Stimulated activated naive CD4-positive, alpha-beta T cell (primary cell): ENCODE measurements around the gene HS2ST1.

Source experiments
- DNase-seq, 6 experiments: peaks; one replicate each; lab custom pipeline; 2025; lab: John Stamatoyannopoulos, UW

Gene HS2ST1

DNA sequence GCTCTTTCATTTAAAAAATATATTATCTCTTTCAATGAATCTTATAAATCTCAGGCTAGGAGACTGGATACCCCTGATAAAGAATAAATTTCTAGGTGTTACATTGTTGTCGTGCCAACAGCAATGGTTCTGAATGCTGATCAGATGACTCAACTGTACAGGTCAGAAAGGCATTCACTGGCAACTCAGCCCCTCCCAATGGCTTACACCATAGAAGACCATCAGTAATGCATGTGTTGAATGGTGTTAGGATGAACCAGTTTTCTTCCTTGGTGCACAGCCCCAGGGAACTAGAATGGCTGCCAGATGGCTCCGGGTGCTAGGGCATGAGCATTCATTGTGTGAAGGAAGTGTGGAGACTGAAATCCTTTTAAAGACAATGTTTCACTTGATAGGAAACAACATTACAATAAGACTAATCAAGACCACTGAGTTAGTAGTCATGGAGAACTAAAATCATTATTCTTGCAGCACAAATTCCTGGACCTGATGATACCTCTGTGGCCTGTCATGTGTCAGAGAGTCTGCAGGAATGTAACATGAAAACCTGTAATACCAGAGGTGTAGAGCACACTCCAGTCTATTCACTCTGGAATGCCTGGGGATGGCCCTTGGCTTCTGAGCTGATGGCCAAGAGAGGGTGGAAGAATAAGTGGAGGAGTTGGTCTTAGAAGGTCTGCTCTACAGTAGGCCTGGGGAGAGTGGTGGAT, 226.6 kb downstream of the HS2ST1 start:
- DNase-seq: no peak

DNA sequence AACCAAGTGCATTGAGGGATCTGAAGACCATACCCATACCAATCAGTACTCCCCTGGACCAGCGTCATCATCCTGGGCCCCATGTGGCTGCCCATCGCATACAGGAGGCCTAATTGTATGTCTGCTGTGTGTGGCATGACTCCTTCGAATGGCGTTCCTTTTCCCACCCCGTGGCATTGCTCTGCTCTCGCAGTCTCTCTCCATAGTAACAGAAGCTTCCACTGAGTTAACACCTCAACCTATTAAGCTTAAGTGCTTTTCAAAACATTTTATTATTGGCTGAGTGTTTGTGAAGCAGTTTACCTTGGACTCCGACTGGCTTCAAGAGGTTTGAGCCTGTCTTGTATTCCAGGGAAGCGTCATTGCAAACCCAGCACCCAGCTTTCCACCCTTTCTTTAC, 227.1 kb downstream of the HS2ST1 start:
- DNase-seq: no peak

DNA sequence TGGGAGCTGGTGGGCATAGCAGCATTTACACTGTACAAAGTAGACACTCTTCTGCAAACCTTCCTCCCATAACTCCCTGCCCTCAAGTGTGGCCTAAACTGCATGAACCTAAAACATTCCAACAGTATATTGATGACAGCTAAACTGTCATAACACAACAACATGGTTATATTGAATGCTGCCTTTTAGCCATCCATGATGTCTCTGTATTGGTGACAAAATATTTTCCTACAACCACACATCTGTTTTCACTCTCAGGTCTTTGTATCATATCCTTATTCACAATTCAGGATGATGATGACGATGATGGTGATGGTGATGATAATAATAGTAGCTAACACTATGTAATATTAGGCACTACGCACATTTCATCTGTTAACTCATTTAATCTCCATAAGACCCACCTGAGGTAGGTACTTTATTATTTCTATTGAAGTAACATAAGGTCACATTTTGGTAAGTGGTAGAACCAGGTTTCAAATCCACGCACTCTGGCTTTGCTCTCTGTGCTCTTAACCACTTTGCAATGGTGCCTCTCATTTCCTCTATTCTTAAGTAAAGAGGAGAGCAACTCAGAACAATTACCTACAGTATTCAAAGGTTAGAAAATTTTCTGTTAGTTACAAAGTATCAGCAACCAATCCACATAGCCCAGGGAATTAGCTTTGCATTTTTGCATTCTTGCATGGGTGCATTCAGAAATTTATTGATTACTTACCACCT, 229.1 kb downstream of the HS2ST1 start:
- DNase-seq: no peak

DNA sequence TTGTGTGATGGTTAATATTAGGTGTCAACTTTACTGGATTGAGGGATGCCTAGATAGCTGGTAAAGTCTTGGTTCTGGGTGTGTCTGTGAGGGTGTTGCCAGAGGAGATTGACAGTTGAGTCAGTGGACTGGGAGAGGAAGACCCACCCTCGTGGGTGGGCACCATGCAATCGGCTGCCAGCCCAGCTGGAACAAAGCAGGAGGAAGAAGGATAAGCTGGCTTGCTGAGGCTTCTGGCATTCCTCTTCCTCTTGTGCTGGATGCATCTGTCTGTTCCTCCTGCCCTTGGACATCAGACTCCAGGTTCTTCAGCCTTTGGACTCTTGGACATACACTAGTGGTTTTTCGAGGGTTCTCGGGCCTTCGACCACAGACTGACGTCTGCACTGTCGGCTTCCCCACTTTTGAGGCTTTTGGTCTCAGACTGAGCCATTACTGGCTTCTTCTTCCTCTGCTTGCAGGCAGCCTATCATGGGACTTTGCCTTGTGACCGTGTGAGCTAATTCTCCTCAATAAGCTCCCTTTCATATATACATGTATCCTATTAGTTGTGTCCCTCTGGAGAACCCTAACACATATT, 230.0 kb downstream of the HS2ST1 start:
- DNase-seq: no peak

DNA sequence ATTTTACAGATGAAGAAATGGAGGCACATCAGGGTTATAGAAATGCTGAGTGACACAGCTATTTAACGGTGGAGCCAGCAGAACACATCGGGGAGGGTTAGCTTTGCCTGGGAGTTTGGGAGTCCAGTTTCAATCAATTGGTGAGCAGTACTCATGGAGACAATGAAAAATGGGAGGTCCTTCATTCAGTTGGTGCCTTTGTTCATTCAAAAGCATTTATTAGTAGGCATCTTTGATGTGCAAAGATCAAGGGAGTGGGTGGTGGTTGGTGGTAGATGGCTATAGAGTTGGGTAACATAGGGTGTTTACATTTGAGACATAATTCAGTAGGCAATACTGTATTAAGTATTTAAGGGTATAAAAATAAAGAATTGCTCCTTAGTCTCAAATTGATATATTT, 230.5 kb downstream of the HS2ST1 start:
- DNase-seq: no peak

DNA sequence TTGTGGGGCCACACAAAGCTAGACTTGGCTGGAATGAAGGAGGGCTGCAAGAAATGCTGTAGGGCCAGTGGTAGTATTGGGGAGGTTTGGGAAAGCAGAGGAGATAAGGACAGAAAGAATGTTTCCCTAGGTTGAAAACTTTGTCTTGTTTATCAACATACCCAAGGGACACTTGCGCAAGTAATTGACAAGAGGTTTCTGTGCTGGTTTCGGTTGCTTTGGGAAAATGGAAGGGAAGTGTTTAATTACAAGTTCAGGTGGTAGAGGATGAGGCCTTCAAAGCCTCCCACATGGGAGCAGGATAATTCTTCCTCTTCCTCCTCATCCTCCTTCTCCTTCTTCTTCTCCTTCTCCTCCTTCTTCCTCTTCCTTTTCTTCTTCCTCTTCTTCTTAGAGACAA, 232.1 kb downstream of the HS2ST1 start:
- DNase-seq: no peak

DNA sequence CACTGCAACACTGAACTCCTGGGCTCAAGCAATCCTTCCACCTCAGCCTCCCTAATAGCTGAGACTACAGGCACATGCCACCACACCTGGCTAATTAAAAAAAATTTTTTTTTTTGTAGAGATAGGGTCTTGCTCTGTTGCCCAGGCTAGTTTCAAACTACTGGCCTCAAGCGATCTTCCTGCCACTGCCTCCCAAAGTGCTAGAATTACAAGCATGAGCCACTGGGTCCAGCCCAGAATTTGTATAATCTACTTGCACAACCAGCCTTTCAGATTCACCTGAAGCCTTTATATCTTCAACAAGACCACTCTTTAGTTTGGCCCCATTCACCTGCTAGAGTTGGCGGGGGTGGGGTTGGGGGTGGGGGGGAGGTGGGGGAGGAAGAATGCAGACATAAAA, 232.6 kb downstream of the HS2ST1 start:
- no peak for DNase-seq

DNA sequence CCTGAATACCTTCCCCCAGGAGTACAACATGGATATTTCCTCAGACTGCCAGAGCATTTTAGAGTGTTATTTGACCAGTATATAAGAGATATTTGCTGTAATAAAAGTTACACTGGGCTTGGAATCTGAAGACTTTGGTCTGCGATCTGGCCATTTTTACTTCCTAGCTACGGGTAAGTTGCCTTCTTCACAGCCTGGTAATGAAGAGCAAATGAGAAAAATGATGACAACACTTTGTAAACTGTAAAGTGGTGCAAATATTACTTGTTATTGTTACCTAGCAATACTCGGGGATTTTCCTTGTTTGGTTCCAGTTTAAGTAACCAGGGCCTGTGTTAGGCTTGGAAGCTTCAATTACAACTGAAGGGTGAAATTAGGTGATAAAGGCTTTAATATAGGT, 233.4 kb downstream of the HS2ST1 start:
- DNase-seq: no peak

DNA sequence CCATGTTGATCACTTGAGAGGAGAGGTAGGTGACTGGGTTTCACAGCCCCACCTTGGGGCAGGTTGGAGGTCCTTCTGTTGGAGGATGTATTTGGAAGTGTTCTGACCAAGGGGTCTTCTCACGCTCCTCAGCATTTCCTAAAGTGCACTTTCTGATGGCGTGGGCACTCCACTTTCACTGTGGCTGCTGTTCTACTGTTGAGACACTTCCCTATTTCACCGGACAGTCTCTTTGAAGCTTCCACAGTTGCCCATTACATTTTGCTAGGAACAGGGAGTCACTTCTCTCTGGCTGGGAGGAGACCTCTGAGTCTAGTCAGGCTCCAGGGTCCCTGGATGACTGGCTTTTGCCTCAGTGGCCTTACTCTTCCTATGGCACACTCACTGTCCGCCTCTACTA, 234.2 kb downstream of the HS2ST1 start:
- no peak for DNase-seq

DNA sequence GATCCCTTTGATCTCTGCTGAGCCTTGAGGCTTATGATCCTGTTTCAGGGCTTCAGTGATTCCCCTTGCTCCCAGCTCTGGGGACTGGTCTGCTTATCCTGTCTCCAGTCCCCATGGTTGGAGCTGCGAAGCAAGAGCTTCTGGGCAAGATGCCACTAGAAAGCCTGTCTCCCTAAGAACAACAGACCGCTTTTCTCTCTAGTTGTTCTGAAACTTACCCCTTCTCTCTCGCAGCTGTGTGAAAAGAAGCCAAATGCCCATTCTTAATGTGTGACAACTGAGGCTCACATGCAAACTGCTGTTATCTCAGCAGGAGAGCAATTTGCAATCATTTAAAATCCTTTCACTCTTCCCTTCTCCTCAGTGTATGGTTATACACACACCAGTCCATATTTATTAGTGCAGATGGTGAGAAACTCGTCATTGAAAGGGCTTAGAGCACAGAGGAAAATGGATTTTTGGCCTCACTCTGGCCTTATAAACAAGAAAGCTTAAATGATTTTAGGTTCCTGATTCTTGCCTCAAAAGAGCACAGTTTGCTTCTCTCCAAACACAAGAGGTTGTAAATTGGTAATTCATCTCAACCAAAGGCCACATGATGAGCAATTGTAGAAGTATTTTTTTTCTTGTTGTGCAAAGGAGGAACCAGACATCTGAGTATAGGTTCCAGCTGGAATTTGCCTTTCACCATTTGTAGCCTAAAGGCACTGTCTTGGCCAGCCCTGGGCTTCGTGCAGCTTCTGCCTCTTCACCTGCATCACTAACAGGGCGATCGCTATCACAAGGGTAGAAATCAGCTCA, 235.0 kb downstream of the HS2ST1 start:
- DNase-seq: no peak

DNA sequence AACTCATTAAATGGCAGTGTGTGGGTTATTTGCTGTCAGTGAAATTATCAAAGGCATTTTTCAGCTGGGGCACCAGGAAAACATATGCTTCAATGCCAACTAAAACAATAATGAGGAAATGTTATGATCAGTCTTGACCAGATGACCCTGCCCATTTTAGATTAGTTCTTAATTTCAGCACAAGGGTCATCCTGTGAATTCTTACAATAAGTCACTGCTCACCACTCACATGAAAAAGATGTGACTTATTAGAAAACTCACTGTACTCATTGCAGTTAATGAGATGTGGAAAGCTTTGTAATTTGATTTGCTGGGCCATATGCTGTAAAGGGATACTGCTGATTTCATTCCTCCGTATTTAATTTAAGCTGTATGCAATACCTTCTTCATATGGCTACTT, 235.7 kb downstream of the HS2ST1 start:
- no peak for DNase-seq

DNA sequence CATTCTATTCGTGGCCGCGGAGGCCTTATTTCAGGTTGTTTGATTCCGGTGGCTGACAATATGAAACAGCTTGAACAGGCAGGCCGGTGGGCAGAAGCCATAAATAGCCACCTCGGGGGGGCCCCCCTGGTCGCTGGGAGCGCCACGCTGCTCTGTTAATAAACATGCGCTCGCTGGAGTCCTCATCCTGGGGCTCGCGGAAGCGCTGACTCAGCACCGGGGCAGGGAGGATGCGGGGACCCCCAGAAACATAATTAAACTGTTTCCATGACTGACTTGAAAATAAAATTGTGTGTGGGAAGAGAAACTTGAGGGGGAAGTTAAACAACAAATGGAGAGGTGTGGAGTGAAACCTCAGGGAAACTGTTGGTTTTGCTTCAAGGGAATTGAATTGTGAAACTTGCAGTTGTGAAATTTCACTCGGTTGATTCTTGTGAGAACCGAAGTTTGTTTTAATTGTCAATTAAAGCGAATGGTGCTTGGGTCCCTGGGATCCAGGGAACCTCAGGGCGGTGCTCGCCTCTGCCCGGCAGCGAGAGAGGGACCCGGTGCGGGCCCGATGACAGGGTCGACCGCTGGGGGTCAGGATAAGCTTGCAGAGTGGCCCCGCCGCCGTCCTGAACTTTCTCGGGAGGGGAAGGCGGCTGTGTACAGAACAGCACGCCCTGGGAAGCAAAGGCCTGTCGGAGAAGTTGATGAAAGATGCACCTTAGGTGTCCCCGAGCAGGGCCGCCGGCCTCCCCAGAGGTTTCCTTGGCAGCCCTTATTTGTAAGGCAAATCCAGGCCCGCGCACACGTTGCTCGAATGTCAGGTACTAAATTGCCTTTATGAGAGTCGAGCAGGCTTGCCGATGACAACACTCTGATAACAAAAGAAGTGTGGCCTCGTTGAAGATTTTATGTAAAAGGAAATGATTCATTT, 237.3 kb downstream of the HS2ST1 start:
- peak in 2 of 6 experiments; percentile 1 to 7 for DNase-seq

DNA sequence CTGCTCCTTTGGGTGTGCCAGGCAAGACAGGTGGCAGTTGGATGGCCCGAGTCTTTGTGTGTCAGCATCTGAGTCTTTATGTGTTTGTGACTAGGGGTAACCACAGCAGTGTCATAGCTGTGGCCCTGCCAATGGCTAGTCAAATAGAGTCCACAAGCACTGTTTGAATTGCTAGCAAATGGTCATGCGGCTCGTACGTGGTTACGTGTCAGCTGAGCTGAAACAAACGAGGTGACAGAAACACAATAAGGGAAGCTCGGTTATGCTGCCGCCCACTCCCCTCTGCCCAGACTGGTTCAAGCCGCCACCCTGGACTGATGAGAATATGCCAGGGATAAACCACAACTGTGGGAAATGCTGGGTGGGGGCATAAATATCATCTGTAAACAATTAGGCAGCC, 239.9 kb downstream of the HS2ST1 start:
- DNase-seq: no peak

DNA sequence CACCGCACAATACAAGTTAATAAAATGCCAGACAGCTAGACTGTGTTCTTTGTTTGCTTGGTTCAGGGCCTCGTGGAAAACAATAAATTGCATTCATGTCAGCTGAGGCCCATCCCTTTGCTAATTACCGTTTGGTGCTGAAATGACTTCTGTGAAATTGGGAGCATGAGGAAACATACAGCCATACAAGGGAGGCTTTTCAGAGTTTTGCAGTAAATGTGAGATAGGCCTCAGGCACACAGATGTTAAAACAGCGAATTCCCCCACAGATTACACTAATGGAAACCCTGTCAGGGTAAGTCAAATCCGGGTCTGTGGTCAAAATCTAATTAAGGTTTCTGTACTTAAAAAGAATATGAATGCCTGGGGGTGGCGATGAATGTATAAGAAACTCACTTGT, 240.7 kb downstream of the HS2ST1 start:
- no peak for DNase-seq

DNA sequence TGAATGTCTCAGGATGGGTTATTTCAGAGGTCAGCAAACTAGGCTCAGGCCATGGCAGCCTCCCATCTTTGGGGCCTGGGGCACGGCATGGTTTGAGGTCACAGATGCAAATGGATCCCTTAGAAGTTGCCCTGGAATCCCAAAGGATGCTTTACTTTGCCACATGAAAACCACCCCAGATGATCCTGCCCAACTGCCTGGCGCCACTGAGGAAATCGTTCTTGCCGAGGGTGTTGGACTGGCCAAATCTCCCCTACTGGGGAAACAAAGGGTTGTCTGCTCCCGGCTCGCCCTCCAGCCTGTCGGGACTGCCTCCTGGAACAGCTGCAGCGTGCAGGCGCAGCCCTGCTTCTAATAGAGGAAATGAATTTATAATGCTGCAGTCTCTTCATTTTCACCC, 241.2 kb downstream of the HS2ST1 start:
- DNase-seq: no peak

DNA sequence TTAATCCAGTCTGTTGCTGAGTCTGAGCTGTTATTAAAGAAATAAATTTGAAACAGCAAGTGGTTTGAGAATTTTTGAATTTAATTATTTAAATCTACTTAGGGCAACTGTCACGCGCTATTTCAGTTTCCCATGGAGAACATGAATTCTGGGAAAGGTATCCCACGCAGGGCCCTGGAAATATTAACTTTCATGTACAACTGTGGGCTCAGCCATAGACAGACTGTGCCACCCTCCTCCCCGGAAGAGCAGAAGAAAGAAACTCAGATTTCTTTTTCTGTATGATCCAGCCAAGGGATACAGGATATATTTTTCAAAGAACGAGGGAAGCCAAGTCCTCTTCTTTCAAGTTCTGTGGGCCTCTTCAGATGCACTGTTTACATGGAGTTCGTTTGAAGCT, 241.7 kb downstream of the HS2ST1 start:
- no peak for DNase-seq

DNA sequence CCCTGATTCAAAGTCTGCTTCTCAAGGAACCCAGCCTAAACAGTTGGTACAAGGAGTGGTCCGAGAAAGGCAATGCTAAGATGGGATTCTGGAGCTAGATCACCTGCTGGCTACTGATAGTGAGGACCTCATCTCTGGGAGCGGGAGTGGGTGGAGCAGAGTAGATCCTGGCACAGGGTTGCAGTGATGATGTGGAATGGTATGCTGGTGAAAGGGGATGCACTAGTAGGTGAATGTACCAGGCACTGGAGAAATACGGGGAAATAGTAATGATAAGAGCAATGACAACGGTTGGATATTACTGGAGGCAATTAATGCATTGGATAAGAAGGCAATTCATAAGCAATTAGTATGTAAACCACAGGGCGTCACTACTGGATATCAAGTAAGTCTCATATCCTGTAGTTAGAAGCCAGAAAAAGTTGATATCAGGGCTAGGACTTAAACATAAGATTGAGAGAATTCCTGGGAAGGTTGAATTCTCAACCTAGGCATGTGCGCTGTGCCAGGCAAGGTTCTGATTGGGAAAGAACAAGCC, 245.0 kb downstream of the HS2ST1 start:
- no peak for DNase-seq
